NCI-H2171 (cell line): ENCODE measurements around the gene ALOX15B.

Source experiments
- DNase-seq: peaks from one replicate; lab custom pipeline; 2025; lab: John Stamatoyannopoulos, UW

Gene ALOX15B

DNA sequence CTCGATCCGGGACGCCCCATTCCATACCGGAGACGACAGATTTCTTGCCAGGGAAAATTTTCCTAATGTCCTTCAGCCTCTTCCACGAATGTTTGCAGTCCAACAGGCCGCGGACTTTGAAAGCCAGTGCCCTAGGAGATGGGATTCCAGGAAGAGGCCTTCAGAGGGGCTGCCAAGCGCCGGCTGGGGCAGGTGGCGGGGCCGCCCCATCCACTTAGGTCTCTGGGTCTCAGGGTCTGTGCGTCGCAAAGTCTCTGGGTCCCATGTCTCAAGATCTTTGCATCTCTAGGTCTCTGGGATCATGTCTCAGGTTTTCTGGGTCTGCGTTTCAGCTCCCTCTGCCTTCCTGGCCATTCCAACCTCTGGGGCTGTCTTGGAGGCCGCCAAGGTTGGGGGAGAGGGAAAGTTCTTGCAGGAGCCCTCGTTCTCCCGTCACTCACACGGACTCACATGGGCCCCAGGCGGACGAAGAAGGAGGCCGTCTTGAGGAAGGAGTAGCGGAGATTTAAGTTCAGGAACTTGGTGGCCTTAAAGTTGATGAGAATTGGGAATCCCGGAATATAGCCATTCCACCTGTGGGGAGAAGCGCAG lies 41.4 kb downstream of the ALOX15B start:
- no peak for DNase-seq

DNA sequence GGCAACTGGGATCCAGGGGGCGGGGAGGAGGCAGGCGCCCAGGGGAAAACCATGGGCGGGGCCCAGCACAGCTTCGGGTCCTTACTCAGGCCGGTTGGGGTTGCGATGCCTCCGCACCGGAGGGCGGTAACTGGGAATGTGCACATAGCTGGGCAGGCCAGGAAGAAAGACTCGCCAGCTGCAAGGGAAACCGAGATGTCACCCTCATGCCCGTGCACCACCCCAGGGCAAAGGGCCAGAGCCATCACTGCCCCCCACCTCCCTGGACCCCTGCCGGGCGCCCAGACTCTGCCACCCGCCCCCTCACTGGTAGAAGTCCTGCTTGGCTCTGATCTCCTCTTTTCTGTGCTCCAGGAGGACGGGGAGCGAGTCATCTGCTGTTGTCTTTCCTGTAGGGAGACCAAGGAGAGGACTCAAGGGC lies 42.0 kb downstream of the ALOX15B start:
- DNase-seq = no peak

DNA sequence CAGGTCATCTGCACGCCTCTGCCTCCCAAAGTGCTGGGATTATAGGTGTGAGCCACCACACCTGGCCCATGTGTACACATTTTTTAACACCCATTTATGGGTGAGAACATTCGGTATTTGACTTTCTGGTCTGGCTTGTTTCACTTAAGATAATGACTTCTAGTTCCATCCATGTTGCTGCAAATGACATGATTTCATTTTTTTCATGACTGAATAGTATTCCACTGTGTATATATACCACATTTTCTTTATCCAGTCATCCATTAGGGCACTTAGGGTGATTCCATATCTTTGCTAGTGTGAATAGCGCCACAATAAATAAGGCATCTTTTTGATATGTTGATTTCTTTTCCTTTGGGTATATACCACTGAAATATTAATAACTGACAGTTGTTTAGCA lies 43.0 kb downstream of the ALOX15B start:
- no peak for DNase-seq

DNA sequence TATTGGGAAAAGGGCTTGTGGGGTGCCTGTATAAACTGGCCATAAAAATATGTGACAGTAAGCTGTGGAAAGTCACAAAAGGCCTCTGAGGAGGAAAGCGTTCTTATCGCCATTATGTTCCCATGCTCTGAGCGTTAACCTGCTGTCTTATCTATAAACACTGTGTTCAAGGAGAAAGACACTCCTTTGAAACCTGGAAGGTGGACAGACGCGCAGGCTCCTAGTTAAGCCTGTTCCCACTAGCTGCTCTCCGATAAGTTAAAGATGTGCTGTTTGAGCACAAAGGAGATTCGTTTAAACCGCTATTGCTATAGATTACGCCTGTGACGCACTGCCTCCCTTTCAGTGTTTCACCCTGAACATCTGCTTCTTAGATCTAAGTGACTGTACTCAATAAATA lies 43.4 kb downstream of the ALOX15B start:
- DNase-seq = no peak

DNA sequence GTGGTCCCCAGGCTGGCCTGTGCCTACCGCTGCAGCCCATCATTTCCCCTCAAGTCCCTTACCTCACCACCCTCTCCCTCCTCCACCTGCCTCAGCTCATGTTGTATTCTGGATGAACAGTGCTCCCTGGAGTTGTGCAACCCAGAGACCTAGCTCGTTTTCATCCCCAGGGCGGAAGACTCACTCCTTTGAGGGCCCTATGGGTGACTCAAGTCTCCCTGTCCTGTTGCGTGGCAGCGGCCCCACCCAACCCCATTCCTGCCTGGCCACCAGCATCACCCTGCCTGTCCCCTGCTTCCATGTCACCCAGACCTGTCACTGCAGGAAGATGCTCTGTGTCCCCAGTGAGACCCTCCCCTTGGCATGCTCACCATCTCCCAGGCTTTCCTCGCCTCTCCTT lies 45.4 kb downstream of the ALOX15B start:
- no peak for DNase-seq

DNA sequence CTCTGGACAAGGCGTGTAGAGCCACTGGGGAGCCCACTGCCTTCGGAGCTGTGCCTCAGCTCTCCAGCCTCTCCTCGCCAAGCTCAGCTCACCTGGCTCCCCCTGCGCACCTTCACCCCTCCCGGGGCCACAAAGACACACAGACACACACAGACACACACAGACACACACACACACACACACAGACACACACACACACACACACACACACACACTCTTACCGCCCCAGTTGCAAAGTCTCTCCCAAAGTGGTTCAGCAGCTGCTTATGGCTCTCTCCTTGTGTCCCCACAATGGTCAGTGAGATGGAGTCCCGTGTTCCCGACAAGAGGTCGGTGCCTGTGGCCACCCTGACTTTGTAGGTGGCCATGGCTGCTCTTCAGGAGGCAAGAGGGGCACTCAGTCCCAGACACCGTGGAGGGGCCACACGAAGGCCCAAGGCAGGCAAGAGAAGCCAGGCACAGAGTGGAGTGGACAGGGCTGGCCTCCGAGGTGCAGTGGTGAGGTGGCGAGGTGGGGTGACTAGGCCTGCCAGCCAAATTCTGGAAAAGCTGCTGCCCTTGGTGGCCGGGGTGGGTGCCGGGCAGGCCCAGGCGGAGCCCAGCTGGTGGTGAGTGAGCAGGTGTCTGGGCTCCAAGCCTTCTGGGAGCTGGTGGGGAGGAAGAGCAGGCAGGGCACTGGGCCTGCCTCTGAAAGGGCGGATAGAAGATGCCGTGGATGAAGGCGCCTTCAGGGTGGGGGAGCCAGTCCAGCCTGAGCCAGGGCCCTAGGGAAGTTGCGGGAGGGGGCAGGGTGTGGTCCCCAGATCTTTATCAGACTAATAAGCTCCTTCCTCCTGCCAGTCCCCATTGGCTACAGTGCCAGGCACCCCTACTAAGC lies 48.5 kb downstream of the ALOX15B start, which contains the start of gene ALOX12B:
Gene ALOX12B (minus strand): TSS at position 642 of the 877 bp plus-strand sequence. CDS start 274 bp downstream, at position 368.
- DNase-seq = no peak

DNA sequence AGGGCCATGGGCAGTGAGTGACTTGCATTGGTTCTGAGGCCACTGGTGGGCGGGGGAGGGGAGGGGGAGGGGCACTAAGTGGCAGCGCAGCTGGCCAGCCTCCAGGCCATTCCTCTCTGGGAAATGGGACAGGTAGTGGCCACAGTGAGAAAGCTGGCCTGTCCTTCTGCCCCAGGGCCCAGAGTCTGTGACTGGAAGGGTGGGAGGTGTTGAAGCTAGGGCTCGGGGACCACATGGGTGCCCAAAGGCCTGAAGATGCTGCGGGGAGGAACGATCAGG lies 49.0 kb downstream of the ALOX15B start:
- no peak for DNase-seq

DNA sequence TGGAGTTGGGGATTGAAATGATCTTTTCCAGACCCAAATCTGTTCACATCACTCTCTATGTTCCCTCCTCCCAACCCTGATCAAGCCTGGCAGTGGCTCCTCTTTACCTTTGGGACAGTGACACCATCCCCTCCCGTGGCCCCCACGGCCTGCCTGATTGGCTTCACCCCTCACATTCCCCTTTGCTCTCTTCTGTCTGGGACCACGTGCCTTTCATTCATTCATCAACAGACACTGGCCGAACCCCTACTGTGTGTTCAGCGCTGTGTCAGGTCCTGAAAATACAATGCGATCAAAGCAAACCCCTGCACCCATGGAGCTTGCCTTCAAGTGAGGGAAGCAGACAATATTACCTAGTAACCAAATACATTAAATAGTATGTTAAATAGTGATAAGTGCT lies 50.9 kb downstream of the ALOX15B start:
- no peak for DNase-seq

DNA sequence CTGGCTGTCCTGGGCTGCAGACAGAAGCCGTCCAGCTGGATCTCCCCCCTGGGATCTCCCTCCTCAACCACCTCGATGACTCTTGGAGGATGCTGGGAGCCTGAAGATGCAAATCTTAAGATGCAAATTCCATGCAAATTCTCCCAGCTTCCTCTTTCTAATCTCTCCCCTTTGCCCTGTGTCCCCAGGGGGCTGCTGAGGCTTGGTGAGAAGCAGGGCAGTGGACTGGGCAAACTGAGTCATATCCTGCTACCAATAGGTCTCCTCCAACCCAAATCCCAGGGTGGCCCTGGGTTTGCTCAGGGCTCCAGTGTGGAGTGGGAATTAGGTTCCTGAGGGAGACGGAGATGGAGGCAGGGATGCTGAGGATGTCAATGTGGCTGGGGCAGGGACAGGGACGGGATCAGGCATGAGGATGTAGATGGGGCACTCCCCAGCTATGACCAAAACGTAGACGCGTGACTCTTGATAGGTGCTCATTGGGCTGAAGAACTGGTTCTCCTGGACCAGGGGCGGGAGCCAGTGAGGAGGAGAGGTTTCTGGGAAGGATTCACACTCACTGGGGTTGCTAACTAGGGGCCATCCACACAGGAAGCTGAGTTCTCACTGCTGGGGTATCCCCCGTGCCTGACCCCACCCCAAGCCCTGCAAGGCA lies 52.3 kb downstream of the ALOX15B start:
- DNase-seq = no peak

DNA sequence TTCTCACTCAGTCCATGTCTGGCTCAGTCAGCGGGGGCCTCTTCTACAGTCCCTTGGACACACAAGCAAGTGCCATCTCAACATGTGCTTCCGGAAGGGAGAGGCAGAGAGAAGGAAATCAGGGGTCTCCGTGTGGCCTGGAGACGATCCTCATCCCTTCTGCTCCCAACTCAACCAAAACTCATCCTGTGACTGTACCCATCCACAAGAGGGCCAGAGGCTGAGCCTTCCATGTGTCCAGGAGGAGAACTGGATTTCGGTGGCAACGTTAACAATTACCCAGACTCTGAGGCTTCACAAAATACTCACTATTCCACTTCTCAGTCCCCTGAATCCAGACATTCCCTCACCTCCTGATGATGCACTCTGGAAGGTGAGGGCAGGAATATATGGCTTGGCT lies 56.5 kb downstream of the ALOX15B start:
- DNase-seq = no peak

DNA sequence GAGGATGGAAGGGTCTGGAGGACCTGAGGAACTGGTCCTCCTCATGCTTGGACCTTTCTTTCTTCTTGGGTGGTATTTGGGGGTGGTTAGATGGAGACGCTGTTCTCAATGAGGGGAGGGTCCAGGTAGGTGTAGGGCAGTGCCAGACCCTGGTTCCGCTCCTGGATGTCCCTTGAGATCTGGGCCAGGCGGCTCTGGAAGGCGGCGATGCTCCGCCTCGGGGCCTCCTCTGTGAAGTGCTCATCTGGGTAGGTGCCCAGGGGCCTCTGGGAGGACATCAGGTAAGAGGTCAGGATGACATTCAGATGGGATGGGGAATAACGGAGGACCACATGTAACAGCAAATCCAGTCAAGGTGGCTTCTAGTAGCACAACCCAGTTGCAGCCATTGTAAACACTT lies 57.7 kb downstream of the ALOX15B start:
- no peak for DNase-seq
